Smooth muscle cell (in vitro differentiated cells): ENCODE results near the gene DDX25. TPM values are rescaled to one million over a fixed set of nuclear protein-coding genes. Genes with fewer than 3 reads are reported as not detected.
A peak's percentile ranks its signal among the peaks of the same experiment; 100 is the strongest.

Experiments
- DNase-seq: peaks from one replicate; lab custom pipeline; 2025; ENCODE audit not compliant: unreplicated experiment; lab: John Stamatoyannopoulos, UW
- H2AFZ ChIP-seq: fragments of 200-600 bp; sonication (generic); 2 replicates; pipeline ENCODE4 v1.6.0; 2016; ENCODE audit warnings: antibody characterized with exemption, low read depth, mild to moderate bottlenecking
- H3F3A ChIP-seq: fragments of 200-600 bp; sonication (generic); 2 replicates; pipeline ENCODE4 v1.6.0; 2017; ENCODE audit warnings: antibody characterized with exemption, low read depth
- H3K27ac ChIP-seq: fragments of 200-600 bp; sonication (generic); 2 replicates; pipeline ENCODE4 v1.5.1; 2016; ENCODE audit warnings: low read depth, mild to moderate bottlenecking
- H3K27me3 ChIP-seq: fragments of 200-600 bp; sonication (generic); 2 replicates; pipeline ENCODE4 v1.6.1; 2016; ENCODE audit warnings: low read depth, mild to moderate bottlenecking
- H3K36me3 ChIP-seq: fragments of 200-600 bp; sonication (generic); 2 replicates; pipeline ENCODE4 v1.5.1; 2016; ENCODE audit warnings: low read depth
- H3K4me1 ChIP-seq: fragments of 200-600 bp; sonication (generic); 2 replicates; pipeline ENCODE4 v1.5.1; 2016; ENCODE audit warnings: low read depth
- H3K4me2 ChIP-seq: fragments of 200-600 bp; sonication (generic); 2 replicates; pipeline ENCODE4 v1.6.0; 2016; ENCODE audit warnings: mild to moderate bottlenecking
- H3K4me3 ChIP-seq: fragments of 200-600 bp; sonication (generic); 2 replicates; pipeline ENCODE4 v1.5.1; 2016; ENCODE audit warnings: mild to moderate bottlenecking
- H3K79me2 ChIP-seq: fragments of 200-600 bp; sonication (generic); 2 replicates; pipeline ENCODE4 v1.6.0; 2016; ENCODE audit warnings: low read depth, mild to moderate bottlenecking
- H3K9ac ChIP-seq: fragments of 200-600 bp; sonication (generic); 2 replicates; pipeline ENCODE4 v1.6.0; 2016; ENCODE audit warnings: low read depth
- H3K9me3 ChIP-seq: fragments of 200-600 bp; sonication (generic); replicated peaks from 2 replicates; pipeline ENCODE4 v1.5.1; 2016; ENCODE audit warnings: low read depth
- H4K20me1 ChIP-seq: fragments of 200-600 bp; sonication (generic); 2 replicates; pipeline ENCODE4 v1.6.0; 2016; ENCODE audit warnings: low read depth
- CTCF ChIP-seq: fragments of 200-600 bp; sonication (generic); IDR thresholded peaks from 2 replicates; pipeline ENCODE4 v1.5.1; 2017; ENCODE audit warnings: borderline replicate concordance, mild to moderate bottlenecking, antibody characterized with exemption; ENCODE audit not compliant: insufficient read depth, poor library complexity, severe bottlenecking
- WGBS: methylation state at CpG from one replicate; pipeline ENCODE4 v1.1.7; 2016; ENCODE audit warnings: low lambda C conversion rate; 5-methylcytosine and 5-hydroxymethylcytosine counted together
- polyA plus RNA-seq: library from polyadenylated mRNA; unstranded; fragments of >200 nt; fragmentation: Nextera tagmentation; extraction: Ambion mirVana; gene quantifications from 2 replicates; pipeline ENCODE4 v1.2.1, GENCODE V29; 2016
- total RNA-seq: library from RNA; depleted of rRNA; stranded (reverse); fragments of >200 nt; gene quantifications from 2 replicates; pipeline ENCODE4 v1.2.3, GENCODE V29; 2014

DDX25 gene
- total and polyA plus RNA-seq, 2 experiments from 2014 or later: 0.09 TPM; not detected in 1

- Histone ChIP-seq H3K9me3 (no peaks in the 10 kb centered on the region), H4K20me1 (peaks cover 17% of the 10 kb centered on the region), H3K79me2 (peaks cover 14% of the 10 kb centered on the region), H3K27ac (no peak overlapping the region), H3K4me1 (peaks cover 5% of the 10 kb centered on the region), H3K4me2 (no peak overlapping the region), H3K4me3 (no peak overlapping the region), H2AFZ (no peak overlapping the region), H3K36me3 (no peaks in the 10 kb centered on the region), H3K27me3 (no peaks in the 10 kb centered on the region), H3K9ac (no peak overlapping the region), H3F3A (no peaks in the 10 kb centered on the region)
- DNase-seq: no peak
- no peak for TF ChIP-seq CTCF
Measured at GRCh38 chr11:125892994-125893393, 11.3 kb upstream of the DDX25 start.

- peaks cover 7% of the 10 kb centered on the region for H4K20me1 ChIP-seq
- 88% methylated on average over 6 of the region's 6 CpGs for WGBS
- peaks cover 13% of the 10 kb centered on the region for H3K4me1 ChIP-seq
- H3K36me3 ChIP-seq: no peaks in the 10 kb centered on the region
- peak overlapping the region; percentile 69 for H3K4me3 ChIP-seq
- H3K27ac ChIP-seq: no peak overlapping the region
- peaks cover 31% of the 10 kb centered on the region for H3K79me2 ChIP-seq
- peaks cover 9% of the 10 kb centered on the region for H3F3A ChIP-seq
- H3K9me3 ChIP-seq: no peaks in the 10 kb centered on the region
- H2AFZ ChIP-seq: no peak overlapping the region
- no peak overlapping the region for H3K9ac ChIP-seq
- no peak for TF ChIP-seq CTCF
- no peak for DNase-seq
- peaks cover 30% of the 10 kb centered on the region for H3K27me3 ChIP-seq
- H3K4me2 ChIP-seq: peak overlapping the region; percentile 96
Measured at GRCh38 chr11:125901872-125902271, 2.4 kb upstream of the DDX25 start.

DNA sequence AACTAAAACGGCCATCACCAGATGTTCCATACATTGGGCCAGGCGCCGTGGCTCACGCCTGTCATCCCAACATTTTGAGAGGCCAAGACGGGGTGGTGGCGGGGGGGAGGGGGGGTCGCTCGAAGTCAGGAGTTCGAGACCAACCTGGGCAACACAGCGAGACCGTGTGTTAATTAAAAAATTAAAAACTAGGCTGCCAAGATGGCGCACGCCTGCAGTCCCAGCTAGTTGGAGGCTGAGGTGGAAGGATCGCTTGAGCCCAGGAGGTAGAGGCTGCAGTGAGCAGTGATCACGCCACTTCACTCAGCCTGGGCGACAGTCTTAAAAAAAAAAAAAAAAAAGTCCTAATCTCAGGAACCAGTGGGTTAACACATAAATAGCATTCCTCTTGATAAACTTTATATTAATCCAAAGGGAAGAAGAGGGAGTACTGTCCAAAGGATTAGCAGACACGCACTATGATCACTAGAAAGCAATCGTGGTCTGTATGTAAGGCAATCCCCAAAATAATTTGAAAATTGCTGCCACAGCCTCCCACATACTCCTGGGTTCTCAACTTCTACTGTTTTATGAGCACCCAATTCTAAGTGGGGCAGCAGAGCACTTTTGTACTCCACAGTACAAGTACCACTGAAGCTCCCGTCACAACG is 1.9 kb upstream of the DDX25 start:
- Histone ChIP-seq H3K36me3 (no peaks in the 10 kb centered on the region), H3K79me2 (peaks cover 28% of the 10 kb centered on the region), H4K20me1 (peaks cover 6% of the 10 kb centered on the region), H3K27ac (peak overlapping the region; percentile 26), H3K9me3 (no peaks in the 10 kb centered on the region), H2AFZ (peak overlapping the region; percentile 95), H3K4me1 (peaks cover 13% of the 10 kb centered on the region), H3K4me3 (peak overlapping the region; percentile 69), H3K27me3 (peaks cover 30% of the 10 kb centered on the region), H3K4me2 (peak overlapping the region; percentile 96), H3K9ac (peak overlapping the region; percentile 74), H3F3A (peaks cover 9% of the 10 kb centered on the region)
- 68% methylated on average over 20 of the region's 20 CpGs for WGBS
- TF ChIP-seq CTCF: no peak
- no peak for DNase-seq
